Lower lobe of right lung (tissue), 2 donors: ENCODE data around the gene CADM3. TPM values are rescaled to one million over a fixed set of nuclear protein-coding genes. Genes with fewer than 3 reads are reported as not detected.

Experiments used
- ATAC-seq, 2 donors: fragments of 200-7000 bp; cut with Tn5 transposase; one replicate each; pipeline ENCODE4 v1.9.1; 2020 to 2022; ENCODE audit warnings: mild to moderate bottlenecking in 2 of 2, moderate library complexity in 2 of 2
- DNase-seq: peaks from one replicate; pipeline ENCODE4 v3.0.0-alpha.2; 2020
- H3K27ac ChIP-seq: fragments of 200-600 bp; one replicate; pipeline ENCODE4 v1.8.0; 2022
- H3K27me3 ChIP-seq: fragments of 200-600 bp; one replicate; pipeline ENCODE4 v1.8.0; 2022; ENCODE audit warnings: low read depth
- H3K36me3 ChIP-seq: fragments of 200-600 bp; one replicate; pipeline ENCODE4 v1.8.0; 2022; ENCODE audit warnings: mild to moderate bottlenecking
- H3K4me1 ChIP-seq: fragments of 200-600 bp; one replicate; pipeline ENCODE4 v1.8.0; 2022
- H3K4me3 ChIP-seq: fragments of 200-600 bp; one replicate; pipeline ENCODE4 v1.8.0; 2022; ENCODE audit warnings: mild to moderate bottlenecking
- H3K9me3 ChIP-seq: fragments of 200-600 bp; one replicate; pipeline ENCODE4 v1.8.0; 2022
- CTCF ChIP-seq: fragments of 200-600 bp; IDR thresholded peaks from one replicate; pipeline ENCODE4 v1.8.0; 2022; ENCODE audit warnings: antibody characterized with exemption, mild to moderate bottlenecking
- intact Hi-C: fragments of 100-400 bp; cut with DNase I; formaldehyde crosslinking; loops from one replicate; pipeline ENCODE4 v1.11.0; 2022
- total RNA-seq: library from RNA; stranded (reverse); fragmentation: NEBNext Ultra II Directional; extraction: Animal tissue kit (Norgen Biotek cat#: 25700); gene quantifications from one replicate; pipeline ENCODE4 v1.2.1, GENCODE V29; 2021
- donor health status: DM: no; HTN: yes; CAD: no; lungs with severe emphysema.

Gene CADM3
- total RNA-seq, 1 donor from 2014 or later = 8.8 TPM

DNA sequence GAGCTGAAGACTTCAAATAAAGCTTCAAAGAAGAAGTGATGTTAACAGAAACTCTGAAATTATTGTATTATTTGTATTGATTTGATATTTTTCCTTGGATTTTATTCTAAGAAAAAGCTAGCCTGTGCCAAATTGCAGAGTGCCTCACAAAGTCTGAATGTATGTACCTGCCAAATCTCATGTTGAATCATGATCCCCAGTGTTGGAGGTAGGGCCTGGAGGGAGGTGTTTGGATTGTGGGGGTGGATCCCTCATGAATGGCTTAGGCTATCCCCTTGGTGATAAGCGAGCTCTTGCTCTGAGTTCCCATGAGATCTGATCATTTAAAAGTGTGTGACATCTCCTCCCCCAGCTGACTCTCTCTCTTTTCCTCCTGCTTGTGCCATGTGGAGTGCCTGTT lies 76.9 kb downstream of the CADM3 start:
- intact Hi-C loops = no loop called here

GRCh38 chr1:159250638-159251216 lies 79.3 kb downstream of the CADM3 start:
- H3K4me1 ChIP-seq = no peaks in the 10 kb centered on the region
- no peaks in the 10 kb centered on the region for H3K36me3 ChIP-seq
- DNase-seq (no peak), ATAC-seq (no peak)
- no peak overlapping the region for H3K27ac ChIP-seq
- no peaks in the 10 kb centered on the region for H3K27me3 ChIP-seq
- H3K9me3 ChIP-seq = peaks cover 4% of the 10 kb centered on the region
- no peak overlapping the region for H3K4me3 ChIP-seq
- no peak for TF ChIP-seq CTCF
- intact Hi-C loops = no loop called here

More for the DNA sequence above, 76.9 kb downstream of the CADM3 start:
- Histone ChIP-seq H3K27ac (no peak overlapping the region), H3K9me3 (peaks cover 4% of the 10 kb centered on the region), H3K27me3 (no peaks in the 10 kb centered on the region), H3K4me3 (no peak overlapping the region), H3K4me1 (no peaks in the 10 kb centered on the region), H3K36me3 (no peaks in the 10 kb centered on the region)
- ATAC-seq (no peak), DNase-seq (no peak)
- TF ChIP-seq CTCF = no peak

Other genes starting within 250 kb of the CADM3 start
- gene PYHIN1, start 240.1 kb upstream of the CADM3 start, total RNA-seq = 3.9 TPM
- gene IFI16, start 161.7 kb upstream of the CADM3 start, total RNA-seq = 102 TPM
- gene AIM2, start 94.8 kb upstream of the CADM3 start, total RNA-seq = 2.4 TPM
- 30.4 TPM for gene ACKR1, start 33.3 kb downstream of the CADM3 start, total RNA-seq
- gene FCER1A, start 130.7 kb downstream of the CADM3 start, total RNA-seq = 8.8 TPM